ENCODE results near the gene NEUROD6.

Gene NEUROD6

DNA sequence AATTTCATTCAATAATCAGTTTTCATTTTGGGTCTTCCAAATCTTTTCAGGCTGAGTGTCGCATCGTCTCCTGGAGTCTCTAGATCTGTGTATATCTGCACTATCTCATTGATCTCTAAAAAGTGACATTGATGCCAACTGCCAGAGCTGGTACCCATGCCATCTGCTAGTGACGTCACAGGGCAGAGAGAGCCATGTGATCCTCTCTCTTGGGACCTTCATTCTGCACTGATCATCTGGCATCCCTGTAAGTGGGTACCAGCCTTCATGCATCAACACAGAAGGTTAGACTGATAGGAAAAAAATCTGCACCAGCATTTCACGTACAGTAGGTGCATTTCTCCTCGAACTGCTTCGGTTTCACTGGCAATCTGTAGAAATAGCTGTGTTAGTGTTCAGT, at the start of gene NEUROD6:
TSS of gene NEUROD6 (minus strand) at position 124 of the 400 bp plus-strand sequence. CDS start 1,458 bp downstream, outside the sequence.
- no peak for DNase-seq

DNA sequence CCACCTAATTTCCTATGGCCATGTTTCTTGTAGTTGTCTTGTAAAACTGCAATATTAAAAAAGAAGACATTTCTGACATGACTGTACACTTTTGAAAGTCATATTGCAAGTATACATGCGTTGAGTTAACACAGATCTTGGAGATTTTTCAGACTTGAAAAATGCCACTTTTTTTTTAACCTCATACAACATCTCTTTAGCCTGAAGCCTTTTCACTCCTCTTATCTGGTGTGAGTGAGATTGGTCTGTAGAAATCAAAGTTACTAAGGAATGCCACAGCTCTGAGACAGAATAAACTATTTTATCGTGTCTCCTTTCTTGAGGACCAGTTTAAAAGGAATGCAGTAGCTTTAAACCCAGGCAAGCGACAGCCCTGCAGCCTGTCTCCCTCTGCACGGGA, 43.9 kb upstream of the NEUROD6 start:
- DNase-seq = no peak

DNA sequence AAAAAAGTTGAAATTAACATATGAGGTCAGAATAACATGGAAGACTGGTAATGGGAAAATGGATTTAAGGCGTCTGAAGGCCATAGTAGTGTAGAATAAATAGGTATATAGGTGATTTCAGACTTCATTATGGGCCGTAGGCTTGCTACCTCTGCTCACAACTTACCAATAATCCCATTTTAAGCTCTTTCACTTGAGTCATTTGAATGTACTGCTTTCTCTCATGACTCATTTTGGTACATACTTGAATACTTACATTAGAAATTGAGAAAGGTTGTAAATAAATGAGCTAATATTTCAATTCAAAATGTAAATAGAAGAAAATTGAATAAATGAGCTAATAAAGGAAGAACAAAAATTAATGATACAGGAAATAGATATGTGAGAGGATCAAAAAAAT, 42.2 kb upstream of the NEUROD6 start:
- no peak for DNase-seq

DNA sequence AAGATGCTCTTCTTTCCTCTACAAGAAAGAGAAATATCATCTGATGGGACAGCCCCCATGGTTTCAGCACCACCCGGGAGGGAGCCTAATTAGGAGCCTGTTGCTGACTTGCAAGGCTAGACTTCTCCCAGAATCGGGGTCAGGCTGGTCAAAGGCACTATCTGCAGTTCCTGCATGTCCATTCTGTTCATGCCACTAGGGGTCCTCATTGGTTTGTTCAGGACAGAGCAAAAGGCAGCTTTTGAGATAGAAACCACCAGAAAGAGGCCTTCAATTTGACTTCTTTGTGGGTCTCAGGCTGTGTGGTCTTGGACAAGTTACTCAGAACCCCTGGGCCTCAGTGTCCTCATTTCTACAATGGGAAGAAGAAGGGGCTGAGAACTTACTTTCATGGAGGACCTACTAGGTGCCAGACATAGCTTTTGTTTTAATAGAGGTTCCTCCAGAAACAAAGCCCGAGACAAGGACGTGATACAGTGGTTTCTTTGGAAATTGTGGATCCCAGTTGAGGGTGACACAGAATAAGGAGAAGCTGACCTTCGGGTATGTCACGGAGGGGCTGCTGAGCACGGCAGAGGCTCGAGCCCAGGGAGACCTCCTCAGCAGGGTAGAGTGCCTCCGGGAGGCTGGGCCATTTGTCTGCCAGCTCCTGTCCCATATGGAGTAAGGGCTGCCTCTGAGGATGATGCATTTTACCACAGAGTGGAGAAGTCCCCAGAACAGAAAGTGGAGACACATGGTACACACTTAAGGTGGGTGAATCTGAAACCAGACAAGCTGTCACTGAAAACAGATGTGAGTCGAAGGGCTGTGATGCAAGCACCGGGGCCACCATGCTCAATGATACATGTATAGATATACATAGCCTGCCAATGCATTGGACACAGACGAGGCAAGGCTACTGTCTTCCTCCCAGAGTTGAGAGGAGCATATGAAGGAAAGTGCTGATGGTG, 33.1 kb upstream of the NEUROD6 start:
- no peak for DNase-seq

DNA sequence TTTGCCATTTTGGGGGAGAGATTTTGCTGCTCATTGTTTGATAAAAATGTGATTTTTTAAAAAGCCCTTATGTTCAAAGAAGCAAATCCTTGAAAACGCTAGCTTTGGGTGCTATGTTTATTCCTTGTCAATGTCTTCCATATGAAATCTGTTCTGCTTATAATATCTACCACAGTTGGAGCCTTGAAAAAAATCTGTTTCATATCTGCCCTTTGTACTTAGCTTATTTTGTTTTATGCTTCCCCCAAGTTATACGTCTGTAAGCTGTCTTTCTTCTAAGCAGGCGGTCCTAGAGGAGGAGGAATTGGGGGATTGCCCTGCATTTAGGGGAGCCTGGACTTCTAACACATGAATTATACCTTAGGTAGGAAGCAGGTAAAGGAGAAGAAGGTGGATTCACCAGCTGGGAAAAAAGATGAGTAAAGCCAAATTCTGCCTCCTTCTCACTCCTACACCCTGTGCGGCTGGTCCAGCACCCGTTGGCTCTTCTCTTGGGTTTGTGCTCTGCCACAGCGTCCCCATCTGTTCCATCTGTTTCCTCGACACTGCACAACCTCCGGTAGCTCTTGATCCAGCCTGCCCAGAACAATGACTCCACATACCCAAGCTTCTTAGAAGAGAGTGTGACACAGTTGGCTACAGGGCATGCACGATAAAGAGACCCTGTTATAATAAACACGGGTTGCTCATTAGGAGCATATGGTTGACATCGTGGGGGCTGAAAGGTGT, 31.9 kb upstream of the NEUROD6 start:
- no peak for DNase-seq

DNA sequence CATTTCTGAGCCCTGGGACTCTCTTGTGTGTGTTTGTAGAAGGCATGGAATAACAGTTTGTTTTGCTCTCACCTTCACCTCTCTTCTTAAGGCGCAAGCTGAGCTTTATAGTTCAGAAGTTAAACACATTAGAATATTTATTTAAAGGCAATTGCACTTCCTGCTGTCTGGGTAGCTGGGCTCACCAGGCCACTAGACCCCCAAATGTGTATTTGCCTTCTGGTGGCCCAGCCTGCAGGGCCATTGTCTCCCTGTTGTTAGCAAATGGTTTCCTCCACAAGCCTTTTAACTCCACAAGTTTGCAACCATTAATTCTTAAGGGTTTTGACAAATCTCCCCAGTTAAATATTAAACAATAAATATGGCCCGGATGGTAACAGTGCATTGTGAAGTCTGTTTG, 31.1 kb upstream of the NEUROD6 start:
- no peak for DNase-seq

DNA sequence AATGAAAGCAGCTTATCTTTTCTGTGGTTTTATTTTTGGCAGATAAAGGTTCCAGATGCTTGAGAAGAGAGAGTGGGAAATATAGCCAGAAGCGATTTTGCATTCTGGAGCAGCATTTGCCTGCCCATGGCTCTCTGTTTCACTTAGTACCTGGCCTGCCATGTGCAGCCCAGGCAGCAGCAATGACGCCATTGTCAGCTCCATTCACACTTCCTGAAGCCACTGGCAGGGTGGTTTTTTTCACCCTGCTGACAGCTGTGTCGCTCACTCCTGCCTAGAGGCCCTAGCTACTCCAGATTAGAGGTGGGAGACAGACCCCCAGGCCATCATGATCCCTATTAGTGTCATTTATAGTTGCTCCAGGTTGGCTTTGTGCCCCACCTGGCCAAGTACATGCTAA, 30.1 kb upstream of the NEUROD6 start:
- DNase-seq = no peak

DNA sequence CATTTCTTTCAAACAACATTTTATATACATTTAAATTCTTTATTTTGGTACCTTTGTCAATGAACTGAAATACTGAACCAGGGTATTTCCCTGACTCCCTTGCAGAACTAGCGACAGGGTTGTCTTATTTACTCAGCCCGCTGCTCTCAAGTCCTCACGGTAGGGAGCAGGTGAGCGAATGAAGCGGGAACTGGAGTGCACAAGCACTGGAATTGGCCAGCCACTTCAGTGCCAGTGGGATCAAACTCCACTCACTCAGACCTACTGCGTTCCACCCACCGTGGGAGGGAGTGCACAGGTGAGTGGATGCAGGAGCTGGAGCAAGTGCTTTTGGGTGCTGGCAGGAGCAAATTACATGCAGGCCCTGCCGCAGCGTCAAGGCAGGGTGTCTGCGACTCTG, 28.1 kb upstream of the NEUROD6 start:
- DNase-seq = no peak

DNA sequence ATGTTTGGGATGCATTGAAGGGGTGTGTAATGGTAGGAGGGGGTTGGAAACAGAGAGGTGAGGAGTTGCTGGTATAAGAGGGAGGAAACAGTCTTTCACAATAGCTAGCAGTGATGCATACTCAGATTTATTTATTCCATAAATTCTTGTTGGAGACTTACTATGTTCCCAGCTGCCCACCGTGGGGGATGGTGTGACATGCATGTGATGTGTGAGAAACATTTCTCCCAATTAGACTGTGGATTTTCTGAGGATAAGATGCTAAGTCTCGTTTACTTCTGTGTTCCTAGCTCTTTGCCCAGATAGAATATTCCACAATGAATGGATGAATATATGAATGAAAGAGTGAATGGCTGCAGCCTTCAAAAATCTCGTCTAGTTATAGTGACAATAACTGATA, 23.0 kb upstream of the NEUROD6 start:
- DNase-seq = no peak

DNA sequence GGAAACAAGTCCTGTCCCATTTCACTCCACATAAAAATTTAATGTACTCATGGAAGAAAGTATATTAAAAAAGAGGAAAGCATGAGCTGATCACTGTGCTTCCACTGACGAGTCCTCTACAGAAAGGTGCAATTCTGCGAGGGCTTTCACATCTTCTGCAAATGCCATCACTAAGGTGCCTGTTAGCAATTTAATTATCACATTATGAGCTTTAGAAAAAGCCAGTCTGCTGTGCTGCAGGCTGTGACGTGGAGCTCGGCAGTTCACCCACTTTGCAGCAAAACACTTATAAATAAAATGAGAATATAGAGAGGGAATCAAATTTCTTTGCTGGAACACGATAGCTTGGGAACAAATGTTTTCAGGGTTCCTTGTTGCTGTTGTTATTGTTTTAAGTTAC, 22.5 kb upstream of the NEUROD6 start:
- DNase-seq = no peak

DNA sequence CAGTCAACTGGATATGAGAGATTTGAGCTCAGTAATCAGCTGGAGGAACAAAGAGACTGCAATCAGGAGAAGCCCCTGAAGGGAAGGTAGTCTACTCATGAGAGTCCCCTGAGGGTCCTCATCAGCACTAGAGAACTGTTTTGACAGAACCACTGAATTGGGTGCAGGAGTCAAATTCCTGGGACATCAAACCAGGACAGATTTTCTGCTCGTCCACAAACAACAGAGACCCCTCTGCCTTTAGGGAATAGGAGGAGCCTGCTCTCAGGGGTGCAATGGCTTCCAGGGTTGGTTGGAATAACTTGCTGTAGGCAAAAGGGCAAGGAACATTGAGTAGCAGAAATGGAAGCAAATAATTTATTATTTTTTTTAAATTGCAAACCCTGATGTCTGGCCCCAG, 21.9 kb upstream of the NEUROD6 start:
- DNase-seq = no peak

DNA sequence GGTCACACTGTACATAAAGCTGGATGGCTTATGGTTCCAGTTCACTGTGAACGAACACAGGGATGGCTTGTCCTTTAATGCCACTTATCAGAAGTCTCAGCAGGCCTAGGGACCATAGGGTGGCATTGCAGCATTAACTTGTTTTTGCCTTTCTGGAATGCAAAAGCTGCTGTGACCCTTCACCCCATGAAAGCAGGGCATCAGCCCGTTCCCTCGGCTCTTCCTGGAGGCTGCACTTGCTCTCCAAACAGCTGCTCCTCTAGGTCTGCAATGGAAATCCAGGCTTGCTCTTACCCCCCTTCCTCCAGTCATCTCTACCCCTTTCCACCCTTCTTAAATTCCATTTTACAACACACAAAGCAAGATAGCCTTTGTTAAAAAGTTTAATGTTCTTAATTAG, 17.9 kb upstream of the NEUROD6 start:
- no peak for DNase-seq

DNA sequence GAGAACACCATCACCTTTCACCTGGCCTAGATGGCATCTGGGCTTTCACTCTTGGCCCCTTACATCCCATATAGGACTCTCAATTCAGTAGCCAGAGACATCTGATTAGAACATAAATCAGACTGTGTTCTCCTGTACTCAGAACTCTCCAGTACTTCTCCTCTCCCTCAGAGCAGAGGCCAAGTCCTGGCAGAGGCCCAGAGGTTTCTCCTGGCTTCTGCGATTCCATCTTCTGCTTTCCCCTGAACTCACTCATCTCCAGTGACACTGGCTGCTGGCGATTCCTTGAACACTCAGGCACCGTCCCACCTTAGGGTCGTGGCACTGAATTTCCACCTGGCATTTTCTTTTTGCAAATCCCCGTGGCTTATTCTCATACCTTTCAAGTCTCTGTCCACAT, 4.9 kb upstream of the NEUROD6 start:
- DNase-seq = no peak

DNA sequence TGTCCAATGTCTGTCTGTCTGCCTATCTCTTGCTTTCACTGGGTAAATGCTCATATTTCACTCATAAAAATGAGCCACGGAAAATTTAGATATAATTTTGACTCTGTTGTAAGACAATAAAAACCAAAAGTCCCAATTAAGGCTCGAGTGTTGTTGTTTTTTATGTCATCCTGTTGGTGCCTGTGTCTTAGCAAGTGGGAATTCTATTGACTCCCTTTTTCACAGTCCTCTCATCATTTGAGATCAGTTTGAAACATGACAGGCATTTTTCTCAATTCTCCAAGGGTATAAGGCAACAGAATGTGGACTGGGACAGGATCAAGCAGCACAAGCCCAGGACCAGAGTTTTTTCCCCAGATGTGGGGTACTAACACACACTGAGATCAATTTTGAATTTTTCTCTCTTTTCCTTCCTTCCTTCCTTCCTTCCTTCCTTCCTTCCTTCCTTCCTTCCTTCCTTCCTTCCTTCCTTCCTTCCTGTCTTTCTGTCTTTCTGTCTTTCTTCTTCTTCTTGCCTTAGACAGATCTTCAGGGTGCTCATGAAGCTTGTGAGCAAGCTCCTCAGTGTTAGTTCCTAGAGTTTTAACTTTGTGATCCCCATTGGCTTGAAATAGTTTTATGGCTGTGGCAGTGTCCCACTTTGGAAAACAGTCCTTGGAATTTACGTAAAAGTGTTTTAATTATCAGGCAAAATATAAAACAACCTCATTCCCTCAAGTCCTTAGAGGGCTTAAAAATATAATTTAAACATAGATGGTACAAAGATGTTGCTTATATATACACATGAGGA, 3.2 kb upstream of the NEUROD6 start:
- no peak for DNase-seq

DNA sequence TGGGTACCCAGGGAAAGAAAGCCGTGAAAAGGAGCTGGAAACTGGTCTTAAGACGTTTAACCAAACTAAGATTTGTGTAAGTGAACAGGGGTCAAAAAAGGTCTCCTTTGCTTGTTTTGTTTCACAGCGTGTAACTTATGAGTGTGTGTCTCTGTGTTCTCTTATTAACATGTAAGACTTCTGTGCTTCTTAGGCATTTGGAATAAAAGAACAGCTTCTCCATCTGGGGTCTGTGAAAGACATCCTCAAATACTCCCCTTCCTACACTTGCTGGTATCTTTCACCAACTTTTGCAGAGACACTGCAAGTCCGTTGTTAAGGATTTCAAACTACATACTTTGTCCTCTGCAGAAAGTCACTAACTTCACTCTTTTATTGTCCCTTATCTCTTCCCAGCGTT, 615 bp upstream of the NEUROD6 start:
- DNase-seq = no peak

DNA sequence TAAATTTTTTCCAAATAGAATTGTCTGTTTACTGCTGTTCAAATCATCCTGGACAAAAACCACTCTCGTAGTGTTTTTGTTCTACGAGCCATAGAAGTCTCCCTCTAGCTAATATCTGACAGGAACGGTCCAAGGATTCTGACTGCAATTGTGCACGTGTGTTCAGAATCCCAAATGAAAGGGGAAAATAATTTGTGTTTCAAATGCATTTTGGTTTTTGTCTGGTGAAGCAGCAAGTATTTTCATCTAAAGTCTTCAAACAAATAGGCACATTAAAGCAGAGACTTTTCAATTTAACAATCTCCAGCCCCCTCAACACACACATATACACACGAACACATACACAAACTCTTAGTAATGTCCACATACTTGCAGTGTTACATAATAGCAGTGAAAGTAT, 475 bp downstream of the NEUROD6 start:
- no peak for DNase-seq

DNA sequence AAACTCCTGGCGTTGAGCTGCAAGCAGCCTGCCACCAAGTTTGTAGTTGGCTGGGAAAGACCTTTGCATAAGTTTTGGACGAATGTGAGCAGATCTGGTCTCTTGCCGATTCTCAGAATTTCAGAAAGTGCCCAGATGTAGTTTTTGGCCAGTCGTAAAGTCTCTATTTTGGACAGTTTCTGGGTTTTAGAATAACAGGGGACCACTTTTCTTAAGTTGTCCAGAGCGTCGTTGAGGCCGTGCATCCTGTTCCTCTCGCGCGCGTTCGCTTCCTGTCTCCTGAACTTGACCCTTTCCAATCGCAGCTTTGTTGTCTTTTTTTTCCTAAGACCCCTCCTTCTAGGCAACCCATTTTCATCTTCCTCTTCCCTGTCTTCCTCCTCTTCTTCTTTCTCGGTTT, 1.8 kb downstream of the NEUROD6 start:
- no peak for DNase-seq

DNA sequence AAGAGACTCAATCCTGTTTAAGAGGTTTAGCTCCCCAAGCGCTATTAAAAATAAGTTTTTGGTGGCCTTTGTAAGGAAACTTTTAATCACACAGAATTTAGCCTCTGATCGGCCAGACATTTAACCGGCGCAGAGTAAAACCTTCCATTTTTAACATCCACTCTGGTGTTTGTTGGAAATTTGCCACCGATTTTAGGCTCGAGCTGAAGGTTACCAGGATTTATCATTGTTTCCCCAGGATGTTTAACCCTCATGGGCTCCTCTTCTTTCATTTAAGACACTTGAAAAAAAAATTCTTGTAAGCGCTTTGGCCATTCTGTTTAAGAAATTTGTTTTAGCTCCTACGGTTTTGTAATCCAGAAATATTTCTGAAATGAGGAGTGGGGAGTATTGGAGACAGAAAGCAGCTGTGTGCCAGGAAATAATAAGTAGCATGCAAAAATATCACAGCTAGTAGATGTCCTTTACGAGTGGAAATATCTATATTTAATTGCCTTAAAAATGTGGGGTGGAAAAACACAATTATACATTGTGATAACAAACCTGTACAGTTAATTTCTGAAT, 3.4 kb downstream of the NEUROD6 start:
- DNase-seq = no peak

DNA sequence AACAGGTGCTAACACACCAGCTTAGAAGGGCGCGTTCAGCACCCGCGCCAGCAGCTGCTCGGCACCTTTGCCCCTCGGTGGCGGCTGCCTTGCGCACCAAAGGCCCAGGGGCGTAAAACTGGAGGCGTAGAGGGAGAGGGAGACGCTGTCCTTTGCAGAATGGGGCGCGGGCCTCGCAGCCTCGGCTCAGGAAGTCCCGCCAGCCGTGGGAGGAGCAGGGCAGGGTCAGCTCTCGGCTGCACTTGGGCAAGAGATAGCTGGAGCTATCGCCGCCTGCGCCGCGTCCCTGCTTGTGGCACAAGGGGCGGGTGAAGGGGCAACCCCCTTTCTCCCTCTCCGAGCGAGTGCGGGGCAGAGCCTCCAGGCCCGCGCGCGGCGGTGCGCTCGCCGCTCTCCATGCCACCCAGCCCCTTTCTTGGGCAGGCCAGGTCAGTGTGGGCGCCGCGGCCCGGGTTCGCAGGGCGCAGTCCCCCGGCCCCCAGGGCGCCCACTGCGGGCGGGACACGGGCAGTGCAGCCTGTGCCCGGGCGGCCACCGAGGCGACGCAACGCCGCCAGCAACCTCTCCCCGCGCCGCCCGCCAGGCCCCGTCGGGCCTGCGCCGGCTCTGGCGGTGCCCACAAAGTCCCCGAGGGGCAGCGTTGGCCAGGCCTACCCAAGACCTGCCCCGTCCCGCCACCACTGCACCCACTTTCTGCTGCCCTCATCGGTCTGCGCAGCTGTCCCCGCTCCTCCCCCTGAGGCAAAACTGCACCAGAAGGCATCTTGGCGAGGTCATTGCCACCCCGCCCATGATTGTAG, 4.1 kb downstream of the NEUROD6 start:
- DNase-seq = no peak

DNA sequence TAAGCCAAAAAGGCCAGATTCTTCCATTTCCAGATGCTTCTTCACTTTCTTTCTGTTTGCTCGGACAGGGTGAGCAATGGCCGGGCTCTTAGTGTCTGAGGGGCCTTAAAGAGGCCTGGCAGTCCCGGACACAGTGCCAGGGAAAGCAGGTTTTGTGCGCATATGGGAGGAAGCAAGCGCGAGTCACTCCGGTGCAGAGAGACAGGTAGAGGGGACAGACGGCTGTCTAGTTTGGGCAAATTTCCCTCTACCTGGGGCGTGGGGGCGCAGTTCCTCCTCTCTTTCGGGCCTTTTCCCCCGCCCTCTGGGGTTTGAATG, 4.7 kb downstream of the NEUROD6 start:
- no peak for DNase-seq

DNA sequence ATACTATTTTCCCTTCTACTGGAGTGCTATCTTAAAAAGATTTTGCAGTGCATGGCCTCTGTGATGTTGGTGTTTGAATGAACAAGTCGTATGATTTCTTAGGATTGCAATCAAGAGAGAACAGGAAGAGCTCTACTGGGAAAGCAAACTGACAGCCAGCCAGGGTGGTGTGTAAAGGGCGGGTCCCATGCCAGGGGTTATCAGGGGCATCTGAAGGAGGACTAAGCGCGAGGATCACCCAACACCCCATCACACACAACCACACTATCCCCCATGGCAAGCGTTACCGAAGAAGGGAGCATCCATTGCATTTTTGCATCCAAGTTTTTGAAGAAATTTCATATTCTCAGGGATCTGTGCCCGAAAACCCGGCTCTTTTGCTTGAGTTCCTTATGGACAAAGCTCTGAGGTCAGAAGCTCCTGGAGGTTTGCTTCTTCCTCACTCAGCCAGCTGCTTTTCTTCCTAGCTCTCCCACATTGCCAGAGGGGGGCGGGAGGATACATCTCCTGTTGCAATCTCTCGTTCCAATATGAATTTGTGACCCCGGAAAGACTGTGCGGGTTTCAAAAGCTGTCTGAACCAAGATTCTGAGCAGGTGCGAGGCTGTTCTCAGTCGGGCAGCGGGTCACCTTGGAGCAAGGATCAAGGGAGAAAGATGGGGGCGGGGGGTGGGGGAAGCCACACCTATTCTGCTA, 5.2 kb downstream of the NEUROD6 start:
- DNase-seq = no peak

DNA sequence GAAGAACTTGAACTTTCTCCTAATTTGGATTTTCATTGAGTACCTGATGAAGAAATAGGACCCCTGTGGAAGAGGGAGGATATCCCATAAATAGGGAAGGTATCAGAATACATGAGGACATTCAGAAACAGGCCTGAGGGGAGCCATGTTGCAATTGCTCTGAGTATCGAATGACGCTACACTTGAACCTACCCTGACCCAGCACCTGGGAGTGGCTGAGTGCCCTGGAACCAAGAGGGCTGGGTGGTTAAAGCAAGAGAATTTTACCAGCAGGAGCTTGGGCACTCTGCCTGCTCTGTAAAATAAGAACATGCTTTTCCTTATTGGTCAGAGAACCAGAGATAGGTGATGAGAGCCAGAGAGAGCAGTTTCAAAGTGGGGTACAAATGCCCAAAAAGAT, 7.2 kb downstream of the NEUROD6 start:
- DNase-seq = no peak
